ENCODE measurements around the gene RCC2.
A peak's percentile ranks its signal among the peaks of the same experiment; 100 is the strongest.
"Not testable (repeated sequence)": the region's sequence is repeated elsewhere in the genome, so short reads cannot be mapped to it uniquely, and the experiment has no call there.

Gene RCC2

GRCh38 chr1:17420391-17420918, 19.0 kb downstream of the RCC2 start:
- no peak overlapping the region for H3K4me3 ChIP-seq (replicated peaks; ENCODE audit: low read depth, low read length)
- TF ChIP-seq CTCF (IDR thresholded peaks at IDR 0.05; ENCODE audit: low read depth, low read length, missing control alignments) = no peak
- DNase-seq (ENCODE audit: extremely low read depth, low read depth) = no peak

- DNase-seq (ENCODE audit: extremely low read depth, low read depth) = no peak
Measured at GRCh38 chr1:17419626-17420328, 19.7 kb downstream of the RCC2 start.

GRCh38 chr1:17416389-17416788, 23.1 kb downstream of the RCC2 start:
- TF ChIP-seq CTCF (IDR thresholded peaks at IDR 0.05; ENCODE audit: low read depth, low read length, missing control alignments) = no peak
- no peak overlapping the region for H3K4me3 ChIP-seq (replicated peaks; ENCODE audit: low read depth, low read length)
- DNase-seq (ENCODE audit: extremely low read depth, low read depth) = no peak

More at GRCh38 chr1:17419626-17420328, 19.7 kb downstream of the RCC2 start:
- peak; percentile 99 for TF ChIP-seq CTCF (IDR thresholded peaks at IDR 0.05; ENCODE audit: low read depth, low read length, missing control alignments)
- H3K4me3 ChIP-seq (replicated peaks; ENCODE audit: low read depth, low read length) = no peak overlapping the region

- DNase-seq (ENCODE audit: extremely low read depth, low read depth) = no peak
- H3K4me3 ChIP-seq (replicated peaks; ENCODE audit: low read depth, low read length) = no peak overlapping the region
- no peak for TF ChIP-seq CTCF (IDR thresholded peaks at IDR 0.05; ENCODE audit: low read depth, low read length, missing control alignments)
Measured at GRCh38 chr1:17414022-17414421, 25.5 kb downstream of the RCC2 start.

GRCh38 chr1:17412093-17412870, 27.2 kb downstream of the RCC2 start:
- no peak overlapping the region for H3K4me3 ChIP-seq (replicated peaks; ENCODE audit: low read depth, low read length)
- no peak for TF ChIP-seq CTCF (IDR thresholded peaks at IDR 0.05; ENCODE audit: low read depth, low read length, missing control alignments)
- DNase-seq (ENCODE audit: extremely low read depth, low read depth) = no peak

GRCh38 chr1:17409391-17409811, 30.1 kb downstream of the RCC2 start:
- H3K4me3 ChIP-seq (replicated peaks; ENCODE audit: low read depth, low read length) = no peak overlapping the region
- no peak for TF ChIP-seq CTCF (IDR thresholded peaks at IDR 0.05; ENCODE audit: low read depth, low read length, missing control alignments)
- no peak for DNase-seq (ENCODE audit: extremely low read depth, low read depth)

GRCh38 chr1:17407786-17408514, 31.5 kb downstream of the RCC2 start:
- not testable (repeated sequence) for DNase-seq (ENCODE audit: extremely low read depth, low read depth); H3K4me3 ChIP-seq (replicated peaks; ENCODE audit: low read depth, low read length)

GRCh38 chr1:17406760-17407475, 32.6 kb downstream of the RCC2 start:
- not testable (repeated sequence) for H3K4me3 ChIP-seq (replicated peaks; ENCODE audit: low read depth, low read length); DNase-seq (ENCODE audit: extremely low read depth, low read depth)

All from HFF-Myc (cell line).